K562 (cell line): ENCODE results near the gene AFF1. TPM values are rescaled to one million over a fixed set of nuclear protein-coding genes. Genes with fewer than 3 reads are reported as not detected.

ENCODE experiments used
- ATAC-seq: fragments of 200-7000 bp; cut with Tn5 transposase; 3 replicates; pipeline ENCODE4 v1.9.1; 2020; ENCODE audit warnings: moderate library complexity
- BruUV-seq: library from RNA; stranded (reverse); fragments of 400-500 nt; replicated peaks from 2 replicates; lab custom pipeline; 2021; lab: Mats Ljungman, UMichigan
- CTCF ChIA-PET: fragments of 300-600 bp; formaldehyde crosslinking; extraction: SDS; loops from one replicate; lab custom pipeline; 2021; ENCODE audit warnings: low intra/inter-chr PET ratio; lab: Yijun Ruan, JAX
- POLR2A ChIA-PET: fragments of 300-600, 350-650 bp; sonication (Branson Sonifier 250); formaldehyde crosslinking; extraction: SDS; loops from one replicate; lab custom pipeline; 2021; ENCODE audit warnings: antibody characterized with exemption, inconsistent platforms; lab: Yijun Ruan, JAX
- DNase-seq, 4 experiments: peaks; one replicate each; pipeline versions ENCODE4 v3.0.0 to v3.0.0-alpha.2; 2011 to 2018; ENCODE audit warnings: low spot score in 3 of 4, mixed read lengths in 3 of 4; ENCODE audit errors: extremely low read depth in 1 of 4
- FAIRE-seq: peaks from 2 replicates; lab custom pipeline; 2011; peaks lifted over from hg19 to GRCh38; lab: Jason Lieb, UNC
- H2AFZ ChIP-seq: 2 replicates; pipeline ENCODE4 v1.6.0; 2011; ENCODE audit warnings: low read depth, low read length, control low read depth, inconsistent platforms
- H3K27ac ChIP-seq: fragments of 200-600 bp; 3 replicates; pipeline ENCODE4 v1.8.0; 2011; ENCODE audit warnings: low read depth, mild to moderate bottlenecking, control low read depth, inconsistent platforms, low read length, moderate library complexity, mixed read lengths; ENCODE audit errors: extremely low read depth
- H3K27me3 ChIP-seq, 2 experiments: fragments of 300-600 bp in 1 of 2; 2 replicates in 1 of 2; 3 replicates in 1 of 2; pipeline versions ENCODE4 v1.6.0 to v1.8.0; 2011; ENCODE audit warnings: inconsistent platforms in 2 of 2, low read length in 2 of 2, mild to moderate bottlenecking in 1 of 2, mixed read lengths in 1 of 2, moderate library complexity in 1 of 2; ENCODE audit not compliant: control insufficient read depth in 2 of 2, insufficient read depth in 2 of 2
- H3K36me3 ChIP-seq: fragments of 300-600 bp; 3 replicates; pipeline ENCODE4 v1.8.0; 2011; ENCODE audit warnings: mild to moderate bottlenecking, low read length, inconsistent platforms; ENCODE audit not compliant: control insufficient read depth, insufficient read depth
- H3K4me1 ChIP-seq, 2 experiments: fragments of 200-600 bp in 1 of 2; replicated peaks in 1 of 2; 2 replicates in 1 of 2; 3 replicates in 1 of 2; pipeline versions ENCODE4 v1.5.1 to v1.8.0; 2011; ENCODE audit warnings: inconsistent platforms in 2 of 2, low read length in 2 of 2, mild to moderate bottlenecking in 1 of 2, mixed read lengths in 1 of 2, moderate library complexity in 1 of 2; ENCODE audit not compliant: control insufficient read depth in 2 of 2, insufficient read depth in 2 of 2
- H3K4me2 ChIP-seq: 2 replicates; pipeline ENCODE4 v1.6.1; 2011; ENCODE audit warnings: low read length, control low read depth, inconsistent platforms, mixed read lengths; ENCODE audit not compliant: insufficient read depth
- H3K4me3 ChIP-seq: fragments of 200-600 bp; sonication (generic), shearing (Covaris generic); 2 replicates; pipeline ENCODE4 v1.5.1; 2016; ENCODE audit warnings: control low read depth, inconsistent platforms
- H3K79me2 ChIP-seq: fragments of 200-600 bp; 3 replicates; pipeline ENCODE4 v1.8.0; 2011; ENCODE audit warnings: low read length, inconsistent platforms; ENCODE audit not compliant: control insufficient read depth, insufficient read depth
- H3K9ac ChIP-seq, 2 experiments: 2 replicates each; pipeline versions ENCODE4 v1.6.0 to v1.6.1; 2011; ENCODE audit warnings: low read depth in 2 of 2, low read length in 2 of 2, control low read depth in 1 of 2, inconsistent platforms in 1 of 2, mild to moderate bottlenecking in 1 of 2, mixed read lengths in 1 of 2; ENCODE audit not compliant: insufficient read depth in 1 of 2
- H3K9me1 ChIP-seq: one replicate; pipeline ENCODE4 v1.6.0; 2011; ENCODE audit warnings: inconsistent platforms, mild to moderate bottlenecking, low read length, moderate library complexity; ENCODE audit not compliant: control insufficient read depth, insufficient read depth
- H3K9me3 ChIP-seq: replicated peaks from 2 replicates; pipeline ENCODE4 v1.5.1; 2011; ENCODE audit warnings: low read depth, low read length, inconsistent platforms; ENCODE audit not compliant: control insufficient read depth, insufficient read depth
- H4K20me1 ChIP-seq: replicated peaks from 2 replicates; pipeline ENCODE4 v1.6.1; 2011; ENCODE audit warnings: low read length, inconsistent platforms, mixed read lengths; ENCODE audit not compliant: control insufficient read depth, insufficient read depth
- ETV5 ChIP-seq: sonication (generic); formaldehyde crosslinking; IDR thresholded peaks from 2 replicates; pipeline ENCODE4 v1.4.0; 2020; ENCODE audit warnings: low read depth, mild to moderate bottlenecking, missing genetic modification reagents
- GTF2F1 ChIP-seq: IDR thresholded peaks from 2 replicates; pipeline ENCODE4 v1.6.1; 2011; ENCODE audit warnings: low read depth, low read length, improper control_type of control experiment
- MEF2A ChIP-seq: IDR thresholded peaks from 2 replicates; pipeline ENCODE4 v1.6.1; 2011; ENCODE audit warnings: low read depth, mild to moderate bottlenecking, low read length, moderate library complexity; ENCODE audit not compliant: control insufficient read depth
- NCOA6 ChIP-seq: fragments of 450-650 bp; IDR thresholded peaks from 2 replicates; pipeline ENCODE4 v1.6.1; 2017; ENCODE audit warnings: mild to moderate bottlenecking
- POLR3A ChIP-seq: IDR thresholded peaks from 2 replicates; pipeline ENCODE4 v1.6.1; 2011; ENCODE audit warnings: borderline replicate concordance, mild to moderate bottlenecking, moderate library complexity; ENCODE audit not compliant: insufficient read length, insufficient read depth; ENCODE audit errors: extremely low read depth
- PTTG1 ChIP-seq: fragments of 450-650 bp; IDR thresholded peaks from 2 replicates; pipeline ENCODE4 v1.6.1; 2016; ENCODE audit warnings: low read depth, mild to moderate bottlenecking, missing genetic modification characterization, missing compliant biosample characterization
- SREBF1 ChIP-seq: fragments of 150-350 bp; IDR thresholded peaks from 2 replicates; pipeline ENCODE4 v1.6.1; 2014; ENCODE audit warnings: antibody characterized with exemption, low read depth, low read length, borderline replicate concordance
- ZBTB1 ChIP-seq: sonication (generic); formaldehyde crosslinking; IDR thresholded peaks from 2 replicates; pipeline ENCODE4 v1.8.1; 2023; ENCODE audit warnings: missing genetic modification reagents, low read depth, mild to moderate bottlenecking, borderline replicate concordance
- ZNF584 ChIP-seq: fragments of 200-800 bp; sonication (Bioruptor generic); IDR thresholded peaks from 2 replicates; pipeline ENCODE4 v1.6.1; 2016; ENCODE audit warnings: low read depth, mild to moderate bottlenecking, missing genetic modification characterization, missing compliant biosample characterization
- ZNF695 ChIP-seq: fragments of 450-650 bp; formaldehyde crosslinking; IDR thresholded peaks from 2 replicates; pipeline ENCODE4 v1.4.0; 2020; ENCODE audit warnings: mild to moderate bottlenecking, moderate library complexity
- WGBS: fragments of 100-300 bp; shearing (Covaris generic); methylation state at CpG from one replicate; pipeline ENCODE4 v1.1.6; 2016; ENCODE audit warnings: low coverage, mixed read lengths; ENCODE audit not compliant: insufficient coverage; ENCODE audit errors: missing lambda C conversion rate; 5-methylcytosine and 5-hydroxymethylcytosine counted together
- in situ Hi-C: fragments of 300-500 bp; cut with MboI; formaldehyde crosslinking; loops from 4 replicates; pipeline ENCODE4 v1.15.0; 2018; ENCODE audit warnings: inconsistent platforms, mixed read lengths
- intact Hi-C: fragments of 100-400 bp; cut with micrococcal nuclease; formaldehyde crosslinking; loops from 2 replicates; pipeline ENCODE4 v1.14.2; 2022
- polyA plus RNA-seq, 8 experiments: library from polyadenylated mRNA; depleted of rRNA in 4 of 8; stranded (reverse) in 5 of 8; unstranded in 3 of 8; fragments of >200 nt; fragmentation: Nextera tagmentation in 2 of 8; fragmentation: Illumina TruSeq in 1 of 8; extraction: Ambion mirVana in 2 of 8; extraction: Trizol in 1 of 8; gene quantifications; 2 replicates each; pipeline versions ENCODE4 v1.2.1 to v1.2.3, GENCODE V29; 2011 to 2014; ENCODE audit warnings: inconsistent platforms in 1 of 8, missing spikeins in 1 of 8
- total RNA-seq, 7 experiments: library from RNA; depleted of rRNA in 6 of 7; stranded (reverse); fragments of >200 nt in 6 of 7; fragmentation: Illumina TruSeq in 2 of 7; extraction: Trizol in 2 of 7; gene quantifications; 2 replicates each; pipeline versions ENCODE4 v1.2.1 to v1.2.3, GENCODE V29; 2011 to 2021; ENCODE audit warnings: low replicate concordance in 1 of 7
- TF ChIP-seq, protein P1 (sequence below): fragments of 450-650 bp; IDR thresholded peaks from one replicate; pipeline ENCODE4 v1.6.1; 2018; ENCODE audit warnings: mild to moderate bottlenecking, moderate library complexity; ENCODE audit not compliant: partially characterized antibody
- TF ChIP-seq, protein P2 (sequence below): fragments of 450-650 bp; formaldehyde crosslinking; IDR thresholded peaks from 2 replicates; pipeline ENCODE4 v1.4.0; 2020; ENCODE audit warnings: mild to moderate bottlenecking
- TF ChIP-seq, protein P3 (sequence below): fragments of 450-650 bp; IDR thresholded peaks from 2 replicates; pipeline ENCODE4 v1.6.1; 2016; ENCODE audit warnings: borderline replicate concordance

AFF1 gene
- total and polyA plus RNA-seq, 9 of the 15 experiments (the other 6 are each of a cell fraction or from before 2014, with no cell fraction given): 4.1 to 47.5 (median 17.2) TPM

DNA sequence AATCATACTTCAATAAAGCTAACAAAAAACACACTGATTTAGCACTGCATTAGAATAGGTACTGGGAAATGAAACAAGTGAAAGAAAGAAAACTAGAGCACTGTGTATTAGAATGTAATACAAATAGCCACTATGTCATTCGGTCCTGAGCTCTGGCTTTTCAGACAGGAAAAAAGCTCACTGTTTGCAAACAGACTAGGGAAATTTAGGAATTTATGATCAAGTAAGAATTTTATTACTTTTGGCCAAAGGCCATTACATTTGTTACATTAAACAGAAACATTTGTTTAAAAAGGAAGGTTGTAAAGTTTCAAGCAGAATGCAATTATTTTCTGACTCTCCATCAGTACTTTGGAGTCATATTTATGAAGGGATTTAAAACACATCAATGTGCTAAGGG lies 216.9 kb downstream of the AFF1 start:
- Histone ChIP-seq H3K36me3 (no peaks in the 10 kb centered on the region), H2AFZ (no peak overlapping the region), H3K9ac (no peak overlapping the region), H3K4me2 (no peak overlapping the region), H3K4me3 (no peak overlapping the region), H3K27ac (no peak overlapping the region), H4K20me1 (no peaks in the 10 kb centered on the region), H3K79me2 (no peaks in the 10 kb centered on the region), H3K27me3 (no peaks in the 10 kb centered on the region), H3K4me1 (no peaks in the 10 kb centered on the region), H3K9me1 (no peaks in the 10 kb centered on the region), H3K9me3 (no peaks in the 10 kb centered on the region)
- ATAC-seq (no peak), DNase-seq (no peak), FAIRE-seq (no peak)
- ChIA-PET CTCF (interaction anchor here (0.9 to 2.3 kb wide), 3 partner anchors 84 to 314 kb away, joined by 3 to 23 read pairs (median 11); no protein-coding TSS in a partner anchor), POLR2A (interaction anchor here (0.5 to 1.6 kb wide), 2 partner anchors 15 to 35 kb away, joined by 3 read pairs; no protein-coding TSS in a partner anchor)
- TF ChIP-seq ZBTB1 (CRISPR knock-in tag): no peak
- TF ChIP-seq, protein P1, sequence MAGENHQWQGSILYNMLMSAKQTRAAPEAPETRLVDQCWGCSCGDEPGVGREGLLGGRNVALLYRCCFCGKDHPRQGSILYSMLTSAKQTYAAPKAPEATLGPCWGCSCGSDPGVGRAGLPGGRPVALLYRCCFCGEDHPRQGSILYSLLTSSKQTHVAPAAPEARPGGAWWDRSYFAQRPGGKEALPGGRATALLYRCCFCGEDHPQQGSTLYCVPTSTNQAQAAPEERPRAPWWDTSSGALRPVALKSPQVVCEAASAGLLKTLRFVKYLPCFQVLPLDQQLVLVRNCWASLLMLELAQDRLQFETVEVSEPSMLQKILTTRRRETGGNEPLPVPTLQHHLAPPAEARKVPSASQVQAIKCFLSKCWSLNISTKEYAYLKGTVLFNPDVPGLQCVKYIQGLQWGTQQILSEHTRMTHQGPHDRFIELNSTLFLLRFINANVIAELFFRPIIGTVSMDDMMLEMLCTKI: no peak
- no peak for TF ChIP-seq NCOA6
- TF ChIP-seq, protein P2, sequence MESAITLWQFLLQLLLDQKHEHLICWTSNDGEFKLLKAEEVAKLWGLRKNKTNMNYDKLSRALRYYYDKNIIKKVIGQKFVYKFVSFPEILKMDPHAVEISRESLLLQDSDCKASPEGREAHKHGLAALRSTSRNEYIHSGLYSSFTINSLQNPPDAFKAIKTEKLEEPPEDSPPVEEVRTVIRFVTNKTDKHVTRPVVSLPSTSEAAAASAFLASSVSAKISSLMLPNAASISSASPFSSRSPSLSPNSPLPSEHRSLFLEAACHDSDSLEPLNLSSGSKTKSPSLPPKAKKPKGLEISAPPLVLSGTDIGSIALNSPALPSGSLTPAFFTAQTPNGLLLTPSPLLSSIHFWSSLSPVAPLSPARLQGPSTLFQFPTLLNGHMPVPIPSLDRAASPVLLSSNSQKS (CRISPR knock-in tag): no peak
- TF ChIP-seq POLR3A: no peak
- TF ChIP-seq ZNF584: no peak
- TF ChIP-seq ETV5 (CRISPR knock-in tag): no peak
- no peak for TF ChIP-seq GTF2F1
- TF ChIP-seq MEF2A: no peak
- TF ChIP-seq, protein P3, sequence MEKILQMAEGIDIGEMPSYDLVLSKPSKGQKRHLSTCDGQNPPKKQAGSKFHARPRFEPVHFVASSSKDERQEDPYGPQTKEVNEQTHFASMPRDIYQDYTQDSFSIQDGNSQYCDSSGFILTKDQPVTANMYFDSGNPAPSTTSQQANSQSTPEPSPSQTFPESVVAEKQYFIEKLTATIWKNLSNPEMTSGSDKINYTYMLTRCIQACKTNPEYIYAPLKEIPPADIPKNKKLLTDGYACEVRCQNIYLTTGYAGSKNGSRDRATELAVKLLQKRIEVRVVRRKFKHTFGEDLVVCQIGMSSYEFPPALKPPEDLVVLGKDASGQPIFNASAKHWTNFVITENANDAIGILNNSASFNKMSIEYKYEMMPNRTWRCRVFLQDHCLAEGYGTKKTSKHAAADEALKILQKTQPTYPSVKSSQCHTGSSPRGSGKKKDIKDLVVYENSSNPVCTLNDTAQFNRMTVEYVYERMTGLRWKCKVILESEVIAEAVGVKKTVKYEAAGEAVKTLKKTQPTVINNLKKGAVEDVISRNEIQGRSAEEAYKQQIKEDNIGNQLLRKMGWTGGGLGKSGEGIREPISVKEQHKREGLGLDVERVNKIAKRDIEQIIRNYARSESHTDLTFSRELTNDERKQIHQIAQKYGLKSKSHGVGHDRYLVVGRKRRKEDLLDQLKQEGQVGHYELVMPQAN: no peak
- TF ChIP-seq PTTG1: no peak
- TF ChIP-seq ZNF695 (CRISPR knock-in tag): no peak
- no peak for TF ChIP-seq SREBF1
- in situ Hi-C loops: loop anchor here (5.0 kb wide), 1 partner anchor 81 kb away; no protein-coding TSS in a partner anchor
- no TSS peak for BruUV-seq
- WGBS: 47% methylated on average over 1 of the region's 1 CpG
- intact Hi-C loops: loop anchor here (1.0 kb wide), 1 partner anchor 84 kb away; no protein-coding TSS in a partner anchor
